Body of pancreas (tissue), 4 donors: ENCODE data around the gene CCDC68. TPM values are rescaled to one million over a fixed set of nuclear protein-coding genes. Genes with fewer than 3 reads are reported as not detected.

Experiments
- ATAC-seq: fragments of 150-250 bp; one replicate; pipeline ENCODE4 v1.9.1; 2016
- DNase-seq, 4 donors: peaks; one replicate each; pipeline ENCODE4 v3.0.0-alpha.2; 2019
- H3K27ac ChIP-seq, 4 donors: fragments of 200-600 bp; sonication (generic); 1 replicate in 3 of 4; 2 replicates in 1 of 4; pipeline versions ENCODE4 v1.5.1 to v1.6.1; 2016 to 2019; ENCODE audit warnings: mild to moderate bottlenecking in 1 of 4, mixed read lengths in 1 of 4, moderate library complexity in 1 of 4
- H3K27me3 ChIP-seq, 2 donors: fragments of 200-600 bp; sonication (generic); one replicate each; pipeline ENCODE4 v1.6.0; 2016; ENCODE audit warnings: mild to moderate bottlenecking in 1 of 2
- H3K36me3 ChIP-seq, 2 donors: fragments of 200-600 bp; sonication (generic); replicated peaks in 1 of 2; 2 replicates each; pipeline ENCODE4 v1.5.1; 2016; ENCODE audit warnings: low read depth in 2 of 2; ENCODE audit not compliant: insufficient read depth in 1 of 2
- H3K4me1 ChIP-seq: fragments of 200-600 bp; sonication (generic); one replicate; pipeline ENCODE4 v1.6.0; 2016
- H3K4me3 ChIP-seq, 2 donors: fragments of 200-600 bp; sonication (generic); 1 replicate in 1 of 2; 2 replicates in 1 of 2; pipeline ENCODE4 v1.5.1; 2016 to 2019
- H3K9me3 ChIP-seq, 3 donors: fragments of 200-600 bp; sonication (generic); 1 replicate in 2 of 3; 2 replicates in 1 of 3; pipeline ENCODE4 v1.5.1; 2016
- POLR2A ChIP-seq, 3 donors: fragments of 450-650 bp; IDR thresholded peaks; one replicate each; pipeline ENCODE4 v1.6.1; 2016; ENCODE audit warnings: antibody characterized with exemption in 3 of 3, mild to moderate bottlenecking in 2 of 3
- WGBS, 2 donors: methylation state at CpG; one replicate each; pipeline ENCODE4 v1.1.5; 2017; 5-methylcytosine and 5-hydroxymethylcytosine counted together
- intact Hi-C: fragments of 100-400 bp; cut with DNase I; formaldehyde crosslinking; loops from one replicate; pipeline ENCODE4 v1.15.1; 2023
- total RNA-seq, 2 donors: library from RNA; depleted of rRNA; stranded (reverse); fragments of >200 nt; gene quantifications; one replicate each; pipeline ENCODE4 v1.1.0, GENCODE V29; 2016
- TF ChIP-seq, protein P1 (sequence below), 7 experiments: fragments of 450-650 bp in 4 of 7; fragments of 200-600 bp in 3 of 7; sonication (generic) in 3 of 7; IDR thresholded peaks; one replicate each; pipeline ENCODE4 v1.5.1; 2016 to 2019; ENCODE audit warnings: antibody characterized with exemption in 7 of 7

Gene CCDC68
- total RNA-seq, 2 donors from 2014 or later: 5.3 to 13.0 TPM

DNA sequence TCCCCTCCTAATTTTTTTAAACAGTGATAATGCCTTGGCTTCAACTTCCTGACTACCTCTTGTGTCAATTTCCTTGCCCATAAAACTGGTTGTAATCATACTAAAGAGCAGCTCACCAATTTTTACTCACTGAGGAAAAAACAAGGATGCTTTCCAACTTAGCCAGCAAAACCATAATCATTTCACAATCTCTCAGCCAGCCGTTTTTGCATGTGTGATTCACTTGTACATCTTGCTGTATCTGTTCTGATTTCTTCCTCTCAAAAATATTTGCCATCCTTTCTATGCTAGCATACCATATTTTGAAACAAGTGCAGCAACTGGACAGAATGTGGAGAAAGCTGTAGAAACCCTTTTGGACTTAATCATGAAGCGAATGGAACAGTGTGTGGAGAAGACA, 70.3 kb downstream of the CCDC68 start:
- WGBS, 2 donors: 78 to 92% methylated on average over 2 of the region's 2 CpGs
- Histone ChIP-seq H3K27me3 (no peaks in the 10 kb centered on the region), H3K36me3 (no peaks in the 10 kb centered on the region), H3K9me3 (no peaks in the 10 kb centered on the region), H3K27ac (no peak overlapping the region), H3K4me3 (no peak overlapping the region), H3K4me1 (no peaks in the 10 kb centered on the region)
- ATAC-seq: no peak
- no peak for DNase-seq
- intact Hi-C loops: no loop called here
- TF ChIP-seq POLR2A (IDR thresholded peaks at IDR 0.05): no peak
- TF ChIP-seq, protein P1, sequence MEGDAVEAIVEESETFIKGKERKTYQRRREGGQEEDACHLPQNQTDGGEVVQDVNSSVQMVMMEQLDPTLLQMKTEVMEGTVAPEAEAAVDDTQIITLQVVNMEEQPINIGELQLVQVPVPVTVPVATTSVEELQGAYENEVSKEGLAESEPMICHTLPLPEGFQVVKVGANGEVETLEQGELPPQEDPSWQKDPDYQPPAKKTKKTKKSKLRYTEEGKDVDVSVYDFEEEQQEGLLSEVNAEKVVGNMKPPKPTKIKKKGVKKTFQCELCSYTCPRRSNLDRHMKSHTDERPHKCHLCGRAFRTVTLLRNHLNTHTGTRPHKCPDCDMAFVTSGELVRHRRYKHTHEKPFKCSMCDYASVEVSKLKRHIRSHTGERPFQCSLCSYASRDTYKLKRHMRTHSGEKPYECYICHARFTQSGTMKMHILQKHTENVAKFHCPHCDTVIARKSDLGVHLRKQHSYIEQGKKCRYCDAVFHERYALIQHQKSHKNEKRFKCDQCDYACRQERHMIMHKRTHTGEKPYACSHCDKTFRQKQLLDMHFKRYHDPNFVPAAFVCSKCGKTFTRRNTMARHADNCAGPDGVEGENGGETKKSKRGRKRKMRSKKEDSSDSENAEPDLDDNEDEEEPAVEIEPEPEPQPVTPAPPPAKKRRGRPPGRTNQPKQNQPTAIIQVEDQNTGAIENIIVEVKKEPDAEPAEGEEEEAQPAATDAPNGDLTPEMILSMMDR (IDR thresholded peaks at IDR 0.05): no peak

DNA sequence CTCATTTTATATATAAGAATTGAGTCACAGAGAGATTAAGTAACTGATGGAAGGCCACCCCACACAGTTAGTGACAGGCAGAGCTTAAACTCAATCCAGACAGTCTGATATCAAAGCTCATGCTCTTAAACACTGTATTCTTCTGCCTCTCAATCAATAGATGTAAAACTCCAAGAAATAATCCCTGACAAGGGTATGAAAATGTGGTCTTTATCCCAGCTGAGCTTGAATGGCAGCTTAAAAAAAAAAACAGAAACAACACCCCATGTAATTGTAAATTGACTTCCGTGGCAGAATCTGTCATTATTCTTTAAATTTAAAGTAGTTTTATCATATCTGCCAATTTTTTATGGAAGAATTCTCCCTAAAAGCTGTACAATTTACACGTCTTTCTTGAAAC, 70.9 kb downstream of the CCDC68 start:
- no peak overlapping the region for H3K27ac ChIP-seq
- no peaks in the 10 kb centered on the region for H3K36me3 ChIP-seq
- WGBS, 2 donors: 85 to 91% methylated on average over 2 of the region's 2 CpGs
- no peaks in the 10 kb centered on the region for H3K27me3 ChIP-seq
- ATAC-seq: no peak
- no peaks in the 10 kb centered on the region for H3K9me3 ChIP-seq
- intact Hi-C loops: no loop called here
- TF ChIP-seq POLR2A (IDR thresholded peaks at IDR 0.05): no peak
- TF ChIP-seq, protein P1 (IDR thresholded peaks at IDR 0.05): no peak
- no peaks in the 10 kb centered on the region for H3K4me1 ChIP-seq
- H3K4me3 ChIP-seq: no peak overlapping the region
- no peak for DNase-seq

DNA sequence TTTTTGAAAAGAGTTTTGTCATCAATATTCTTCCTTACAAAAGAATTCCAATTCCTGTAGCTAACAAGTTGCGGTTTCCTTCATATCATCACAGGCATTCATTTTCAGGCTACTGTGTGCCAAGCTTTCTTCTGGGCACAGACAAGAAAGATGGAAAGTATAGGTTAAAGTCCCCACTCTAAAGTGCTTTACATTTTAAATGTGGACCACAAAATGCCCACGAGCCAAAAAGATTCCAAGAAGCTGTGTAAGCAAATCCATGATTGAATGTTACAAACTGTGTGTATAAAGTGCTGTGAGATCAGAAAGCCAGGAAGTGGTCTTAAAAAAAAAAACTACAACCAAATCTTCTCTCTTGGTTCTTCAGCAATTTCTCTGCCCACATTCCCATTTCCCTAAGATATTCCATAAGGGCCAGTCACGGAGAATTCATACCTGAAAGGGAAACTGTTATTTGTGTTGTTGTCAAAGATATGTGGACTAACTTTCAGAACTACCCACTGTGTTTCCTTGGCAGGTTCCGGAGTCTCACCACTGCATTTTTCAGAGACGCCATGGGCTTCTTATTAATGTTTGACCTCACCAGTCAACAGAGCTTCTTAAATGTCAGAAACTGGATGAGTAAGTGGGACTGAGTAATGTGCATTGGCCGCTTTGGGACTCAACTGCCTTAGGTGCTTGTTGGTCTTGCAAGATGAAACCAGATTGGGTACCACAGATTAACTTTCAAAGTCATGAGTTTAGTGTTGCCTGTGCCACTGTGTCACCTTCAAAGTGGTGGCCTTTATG, 75.3 kb downstream of the CCDC68 start:
- intact Hi-C loops: no loop called here
- H3K4me3 ChIP-seq: no peak overlapping the region
- no peaks in the 10 kb centered on the region for H3K9me3 ChIP-seq
- DNase-seq: no peak
- ATAC-seq: no peak
- no peaks in the 10 kb centered on the region for H3K4me1 ChIP-seq
- no peak overlapping the region for H3K27ac ChIP-seq
- H3K36me3 ChIP-seq: no peaks in the 10 kb centered on the region
- H3K27me3 ChIP-seq: no peaks in the 10 kb centered on the region
- no peak for TF ChIP-seq POLR2A (IDR thresholded peaks at IDR 0.05)
- TF ChIP-seq, protein P1 (IDR thresholded peaks at IDR 0.05): no peak
- WGBS, 2 donors: 85 to 91% methylated on average over 6 of the region's 6 CpGs

DNA sequence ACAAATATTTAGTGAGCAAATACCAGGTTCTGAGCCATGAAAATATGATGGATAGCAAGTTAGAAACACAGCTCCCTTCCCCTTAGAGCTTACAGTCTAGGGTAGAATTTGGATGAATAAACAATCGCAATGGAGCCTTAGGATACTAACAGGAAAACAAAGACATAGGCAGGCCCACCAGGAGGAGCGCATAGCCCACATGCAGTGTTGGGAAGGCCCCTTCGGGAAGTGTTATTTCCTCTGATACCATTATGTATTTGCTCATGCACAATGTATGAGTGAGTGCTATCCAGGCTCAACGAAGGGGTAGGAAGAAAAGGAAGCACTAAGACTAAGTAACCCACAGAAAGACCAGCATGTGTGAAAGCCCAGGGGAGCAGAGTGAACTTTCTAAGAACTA, 76.9 kb downstream of the CCDC68 start:
- WGBS, 2 donors: 78 to 85% methylated on average over 4 of the region's 4 CpGs
- TF ChIP-seq POLR2A (IDR thresholded peaks at IDR 0.05): no peak
- TF ChIP-seq, protein P1 (IDR thresholded peaks at IDR 0.05): no peak
- Histone ChIP-seq H3K9me3 (no peaks in the 10 kb centered on the region), H3K27ac (no peak overlapping the region), H3K36me3 (no peaks in the 10 kb centered on the region), H3K27me3 (no peaks in the 10 kb centered on the region), H3K4me3 (no peak overlapping the region), H3K4me1 (peaks cover 4% of the 10 kb centered on the region)
- DNase-seq: no peak
- intact Hi-C loops: no loop called here
- ATAC-seq: no peak

DNA sequence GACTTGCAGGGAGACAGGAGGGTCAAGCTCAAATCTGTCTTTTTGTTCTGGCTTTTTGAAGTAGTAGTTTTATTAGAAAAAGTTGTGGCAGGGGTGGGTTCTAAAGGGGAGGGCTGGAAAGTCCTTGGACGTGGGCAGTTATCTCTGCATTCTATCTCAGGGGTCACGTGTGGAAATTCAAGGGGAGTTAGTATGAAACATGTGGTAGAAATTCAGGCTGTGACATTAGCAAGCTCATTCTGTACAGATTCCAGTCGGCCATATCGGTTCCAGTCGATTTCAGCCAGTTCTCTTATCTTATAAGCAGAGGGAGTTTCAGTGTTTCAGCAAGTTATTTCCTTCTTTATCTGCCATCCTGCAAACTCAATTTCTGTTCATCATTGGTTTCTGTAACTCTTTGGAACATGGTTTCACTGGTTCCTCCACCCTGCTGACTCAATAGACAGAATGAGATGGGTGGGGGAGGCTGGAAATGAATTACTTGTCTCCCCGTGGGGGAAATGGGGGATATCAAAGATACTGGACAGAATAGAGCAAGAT, 78.0 kb downstream of the CCDC68 start:
- H3K27me3 ChIP-seq: no peaks in the 10 kb centered on the region
- intact Hi-C loops: no loop called here
- TF ChIP-seq, protein P1 (IDR thresholded peaks at IDR 0.05): no peak
- TF ChIP-seq POLR2A (IDR thresholded peaks at IDR 0.05): no peak
- 78 to 79% methylated on average over 6 of the region's 6 CpGs for WGBS, 2 donors
- no peaks in the 10 kb centered on the region for H3K9me3 ChIP-seq
- H3K27ac ChIP-seq: no peak overlapping the region
- H3K36me3 ChIP-seq: no peaks in the 10 kb centered on the region
- H3K4me3 ChIP-seq: no peak overlapping the region
- DNase-seq (no peak), ATAC-seq (no peak)
- peaks cover 4% of the 10 kb centered on the region for H3K4me1 ChIP-seq
